NCI-H1105 treated with DMSO at 0.1 percent for 48 hours (cell line): ENCODE measurements around the gene ACSL6.

Experiments used
- DNase-seq: peaks from one replicate; lab custom pipeline; 2025; lab: John Stamatoyannopoulos, UW

Gene ACSL6

DNA sequence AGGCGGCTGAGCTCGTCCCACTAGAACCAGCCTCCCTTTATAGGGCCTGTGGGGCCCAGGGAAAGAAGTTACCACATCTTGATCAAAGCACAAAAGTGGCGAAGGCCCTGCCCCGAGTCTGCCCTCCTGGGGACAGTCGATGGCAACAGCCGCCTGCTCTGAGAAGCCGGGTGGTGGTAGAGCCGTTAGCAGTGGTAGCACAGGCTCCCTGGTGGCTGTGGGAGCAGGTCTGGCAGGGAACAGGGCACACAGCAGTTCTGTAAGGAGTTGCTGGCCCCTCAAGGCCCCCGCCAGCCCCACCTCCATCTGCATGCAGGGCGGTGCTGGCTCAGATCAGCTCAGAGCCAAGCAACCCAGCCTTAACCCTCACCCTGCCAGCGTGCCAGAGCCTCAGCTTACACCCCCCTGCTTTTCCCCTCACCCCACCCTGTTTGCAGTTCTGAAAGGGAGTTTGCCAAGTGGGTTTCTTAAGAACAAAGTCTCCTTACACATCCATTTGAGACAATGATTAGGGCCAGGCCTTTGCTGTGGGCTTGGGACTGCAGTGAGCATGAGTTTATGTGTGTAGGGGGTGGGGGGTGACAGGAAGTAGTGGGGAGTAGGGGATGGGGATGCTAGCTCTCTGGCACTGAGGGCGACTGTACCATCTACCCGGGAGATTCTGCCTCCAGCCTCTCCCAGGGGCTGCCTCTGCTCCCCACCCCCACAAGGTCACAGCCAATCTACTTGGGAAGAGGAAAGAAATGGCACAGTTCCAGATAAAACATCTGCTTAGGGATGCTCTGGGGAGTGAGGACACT lies 11.8 kb downstream of the ACSL6 start:
- no peak for DNase-seq

DNA sequence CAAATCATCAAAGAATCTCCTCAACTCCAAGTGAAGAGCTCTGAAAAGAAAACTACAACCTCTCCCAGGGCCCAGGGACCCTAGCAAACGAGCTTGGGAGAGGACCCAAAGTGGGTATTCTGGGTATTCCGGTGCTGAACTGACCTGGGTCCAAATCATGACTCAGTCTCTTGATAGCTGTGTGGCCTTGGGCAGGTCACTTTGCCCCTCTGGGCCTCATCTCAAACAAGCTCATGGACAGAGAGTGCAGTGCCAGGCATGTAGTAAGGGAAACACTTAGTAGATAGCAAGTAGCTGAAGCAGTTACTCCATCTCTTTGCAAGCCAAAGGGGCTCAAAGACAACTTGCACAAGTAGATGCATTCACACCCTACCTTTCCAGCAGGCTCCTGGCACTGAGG lies 12.4 kb downstream of the ACSL6 start:
- no peak for DNase-seq

DNA sequence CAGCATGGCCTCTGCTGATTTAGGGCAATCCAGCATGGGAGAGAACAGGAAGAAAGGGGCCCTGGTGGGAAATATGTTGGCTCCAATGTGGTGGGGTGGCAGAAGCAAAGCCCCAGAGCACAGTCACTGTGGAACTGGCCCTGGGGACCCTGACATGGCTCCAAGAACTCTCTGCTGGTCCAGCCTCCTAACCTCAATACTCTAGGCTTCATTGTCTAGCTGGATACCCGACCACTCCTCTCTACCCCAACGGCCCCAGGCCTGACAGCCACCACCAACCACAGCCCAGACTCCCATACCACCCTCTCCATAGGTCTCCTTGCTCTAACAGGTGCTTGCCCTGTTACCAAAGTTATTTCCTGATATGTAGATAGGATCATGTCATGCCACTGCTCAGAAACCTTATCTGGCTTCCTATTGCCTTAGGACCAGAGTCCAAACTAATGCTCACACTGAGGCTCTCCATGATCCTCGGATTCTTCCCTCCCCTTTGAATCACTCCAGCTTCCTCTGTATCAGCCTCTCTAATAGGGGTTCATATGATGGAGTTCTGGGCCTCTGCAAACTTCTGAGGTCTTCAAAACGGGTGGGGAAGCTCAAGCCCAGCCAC lies 12.9 kb downstream of the ACSL6 start:
- DNase-seq = no peak

DNA sequence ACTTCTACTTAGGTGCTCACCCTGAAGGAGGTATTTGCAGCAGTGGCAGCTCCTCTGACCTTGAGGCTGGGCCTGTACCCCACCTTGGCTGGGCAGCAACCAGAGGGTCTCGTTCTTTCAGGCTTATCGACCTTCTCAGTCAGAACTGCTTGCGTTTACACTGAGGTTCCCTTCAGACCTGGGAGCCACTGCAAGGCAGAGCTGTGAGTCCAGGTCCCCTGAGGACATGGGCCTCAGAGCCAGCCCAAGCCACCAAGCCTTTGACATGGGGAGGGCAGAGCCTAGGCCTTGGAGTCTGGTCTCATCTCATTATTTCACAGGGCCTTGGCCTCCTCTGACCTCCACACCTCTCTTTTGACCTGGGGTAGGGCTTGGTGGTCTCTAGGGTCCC lies 13.7 kb downstream of the ACSL6 start:
- DNase-seq = no peak

DNA sequence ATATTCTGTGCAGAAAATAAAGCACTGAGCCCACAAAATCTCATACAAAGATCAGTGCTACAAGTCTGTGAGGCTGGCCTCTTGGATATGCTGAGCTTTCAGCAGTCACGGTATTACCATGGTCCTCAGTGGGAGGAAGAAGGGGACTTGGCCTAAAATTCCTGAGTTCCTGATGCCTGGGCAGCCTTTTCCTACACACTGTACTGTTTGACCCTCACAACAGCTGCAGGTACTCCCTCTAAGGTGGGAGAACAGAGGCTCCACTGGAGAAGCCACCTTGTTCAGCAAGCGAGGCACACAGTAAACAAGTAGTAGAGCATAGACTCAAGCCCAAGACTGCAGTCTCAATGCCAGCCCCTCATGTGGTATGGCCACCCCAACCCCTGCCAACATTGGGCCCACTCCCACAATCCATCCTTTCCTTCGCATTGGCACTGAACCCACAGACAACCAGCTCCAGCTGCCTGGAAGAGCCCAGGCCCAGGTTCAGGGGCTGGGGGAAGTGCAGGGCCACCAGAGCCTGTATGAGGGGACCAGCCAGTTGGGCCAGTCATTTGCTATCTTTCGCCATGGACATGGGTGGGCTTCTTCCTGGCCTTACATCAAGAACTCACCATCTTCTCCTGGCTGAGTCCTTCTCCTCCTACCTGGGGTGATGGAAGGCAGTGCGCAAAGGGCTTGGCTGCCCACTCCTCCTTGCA lies 14.3 kb downstream of the ACSL6 start:
- no peak for DNase-seq

DNA sequence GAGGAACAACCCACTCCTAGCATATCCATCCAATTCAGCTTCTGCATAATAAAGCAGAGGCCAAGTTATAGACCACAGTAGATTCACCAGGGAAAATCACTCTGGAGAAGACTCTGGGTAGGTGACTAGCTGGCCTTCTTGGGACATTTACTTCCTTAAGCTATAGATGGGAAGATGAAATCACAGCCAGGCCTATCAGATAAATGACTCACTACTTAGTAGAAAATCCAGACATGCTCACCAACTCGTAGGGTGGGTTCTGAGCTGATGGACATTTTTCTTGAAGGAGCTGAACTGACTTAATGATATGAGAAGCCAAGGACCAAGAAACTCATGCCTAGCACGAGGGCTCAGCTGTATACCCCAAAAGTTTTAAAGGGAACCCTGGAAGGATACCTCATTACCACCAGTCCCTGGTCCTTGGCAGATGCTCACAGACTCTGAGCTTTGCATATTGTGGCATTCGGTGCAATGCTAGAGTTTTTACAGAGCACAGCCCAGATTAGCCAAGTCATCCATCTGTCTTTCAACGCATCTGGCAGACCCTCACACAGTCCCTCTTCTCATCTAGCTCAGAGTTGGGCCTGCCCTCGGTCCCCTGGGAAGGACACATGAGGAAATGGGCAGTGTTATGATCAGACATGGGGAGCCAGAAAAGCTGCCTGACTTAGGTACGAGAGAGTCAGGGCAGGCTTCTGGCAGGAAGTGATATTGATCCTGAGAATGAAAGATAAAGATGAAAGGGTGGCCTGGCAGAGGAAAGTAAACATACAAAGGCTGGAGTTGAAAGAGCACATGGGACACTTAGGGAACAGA lies 15.0 kb downstream of the ACSL6 start:
- DNase-seq = no peak

DNA sequence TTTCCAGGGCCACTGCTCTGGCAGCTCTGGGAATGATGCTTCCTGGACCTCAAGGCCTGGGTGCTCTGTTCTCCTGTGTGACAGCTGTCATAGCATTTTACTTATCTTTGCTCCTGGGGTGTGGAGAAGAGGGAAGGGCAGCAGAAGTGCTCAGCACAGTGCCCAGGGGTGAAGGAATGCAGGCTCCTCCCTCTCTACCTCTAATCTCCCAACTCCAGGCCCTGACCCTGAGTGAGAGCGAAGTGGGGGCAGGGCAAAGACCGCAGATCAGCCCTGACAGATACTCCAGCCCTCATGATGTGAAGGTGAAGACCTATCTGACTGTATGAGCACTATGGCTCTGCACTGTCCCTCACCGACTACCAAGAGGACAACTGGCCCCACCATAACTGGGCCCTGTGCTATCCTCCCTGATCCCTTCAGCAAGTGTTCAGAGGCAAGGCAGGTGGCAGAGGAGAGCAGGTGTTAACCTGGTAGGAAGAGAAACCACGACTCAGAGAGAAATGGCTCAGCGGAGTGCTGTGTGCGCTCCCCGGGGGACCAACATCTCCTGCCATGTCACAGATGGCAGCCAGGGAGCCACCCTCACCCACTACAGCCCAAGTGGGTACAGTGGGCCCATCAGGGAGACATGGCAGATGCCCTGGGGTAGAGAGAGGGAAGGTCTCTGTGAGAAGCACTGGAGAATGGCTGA lies 16.8 kb downstream of the ACSL6 start:
- no peak for DNase-seq

DNA sequence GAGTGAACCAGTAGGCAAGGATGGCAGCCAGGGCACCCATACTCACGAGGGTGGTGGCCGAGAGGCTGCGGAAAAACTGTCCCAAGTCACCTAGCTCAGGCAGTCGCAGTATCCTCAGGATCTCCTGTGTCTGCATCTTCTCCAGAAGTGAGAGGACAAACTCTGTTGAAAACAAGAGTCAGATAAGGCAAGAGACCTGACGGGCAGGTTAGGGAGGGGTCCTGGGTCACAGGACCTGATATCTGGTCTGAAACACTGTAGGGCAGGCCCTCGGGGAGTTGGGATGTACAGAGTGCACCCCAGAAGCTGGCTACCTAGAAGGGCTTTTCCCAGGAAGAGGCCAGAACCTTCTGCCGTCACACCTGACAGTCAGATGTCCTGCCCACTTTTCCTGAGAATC lies 17.4 kb downstream of the ACSL6 start:
- no peak for DNase-seq

DNA sequence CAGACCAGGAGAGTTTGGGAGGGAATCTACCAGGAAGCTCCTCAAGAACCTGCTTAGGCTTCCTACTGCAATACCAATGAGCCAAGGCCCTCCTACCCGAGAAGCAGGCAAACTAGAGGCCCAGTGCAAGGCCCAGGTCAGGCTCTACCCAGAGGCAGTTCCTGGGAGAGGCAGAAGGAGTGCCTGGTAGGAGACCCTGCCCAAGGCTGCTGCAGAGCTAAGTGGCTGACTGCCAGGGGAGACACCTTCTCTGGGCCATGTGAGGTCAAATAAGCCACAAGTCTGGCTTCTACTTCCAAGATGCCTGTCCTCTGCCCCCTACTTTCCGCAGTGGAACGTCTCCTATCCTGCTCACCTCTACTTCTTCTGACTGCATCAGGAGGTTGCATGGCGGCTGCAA lies 17.8 kb downstream of the ACSL6 start:
- DNase-seq = no peak

DNA sequence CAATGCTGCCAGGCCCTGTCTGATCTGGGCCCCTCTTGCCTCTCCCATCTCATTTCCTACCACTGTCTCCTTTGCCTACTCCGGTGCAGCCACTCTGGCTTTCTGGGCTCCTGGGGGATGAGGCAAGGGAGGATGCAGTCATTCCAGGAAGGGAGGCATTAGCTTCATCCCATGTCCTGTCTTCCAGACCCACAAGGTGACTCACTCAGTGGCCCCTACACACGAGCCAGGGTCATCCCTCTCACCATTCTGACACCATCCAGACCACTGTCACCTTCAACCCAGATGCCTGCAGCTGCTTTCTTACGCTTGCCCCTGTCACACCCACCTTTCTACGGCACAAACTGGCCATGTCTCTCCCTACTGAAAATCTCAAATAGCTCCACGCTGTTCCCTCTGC lies 19.1 kb downstream of the ACSL6 start:
- no peak for DNase-seq

DNA sequence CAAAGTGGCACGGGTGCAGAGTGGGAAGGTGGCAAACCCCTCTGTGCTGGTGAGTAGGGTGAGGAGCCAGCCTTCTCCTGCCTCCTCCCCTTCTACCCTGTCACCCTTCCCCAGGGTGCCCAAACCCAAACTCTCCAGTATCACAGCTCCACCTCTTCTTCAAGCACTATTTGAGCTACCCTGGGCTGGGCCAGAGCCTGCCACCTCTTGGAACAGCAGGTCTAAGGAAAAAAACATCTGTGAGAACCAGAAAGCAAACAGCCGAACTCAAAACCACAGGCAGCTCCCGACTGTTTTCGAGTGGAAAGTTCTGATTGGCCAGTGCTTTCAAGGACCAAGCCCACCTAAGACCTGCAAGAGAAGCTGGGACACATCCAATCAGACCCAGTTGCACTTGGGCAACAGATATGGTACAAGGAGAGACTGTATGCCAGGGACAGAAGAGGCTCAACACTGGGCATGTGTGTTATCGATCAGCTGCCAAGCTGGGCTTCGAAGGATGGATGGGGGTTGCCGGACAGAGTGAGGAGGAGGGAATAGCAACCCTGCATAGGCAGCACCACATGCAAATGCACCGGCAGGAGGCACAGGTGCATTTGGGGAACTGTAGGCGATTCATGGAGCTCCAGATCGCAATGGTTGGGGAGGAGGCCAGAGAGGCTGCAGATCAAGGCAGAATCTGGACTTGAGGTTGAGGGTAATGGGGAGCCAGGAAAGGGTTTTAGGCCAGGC lies 19.7 kb downstream of the ACSL6 start:
- DNase-seq = no peak

DNA sequence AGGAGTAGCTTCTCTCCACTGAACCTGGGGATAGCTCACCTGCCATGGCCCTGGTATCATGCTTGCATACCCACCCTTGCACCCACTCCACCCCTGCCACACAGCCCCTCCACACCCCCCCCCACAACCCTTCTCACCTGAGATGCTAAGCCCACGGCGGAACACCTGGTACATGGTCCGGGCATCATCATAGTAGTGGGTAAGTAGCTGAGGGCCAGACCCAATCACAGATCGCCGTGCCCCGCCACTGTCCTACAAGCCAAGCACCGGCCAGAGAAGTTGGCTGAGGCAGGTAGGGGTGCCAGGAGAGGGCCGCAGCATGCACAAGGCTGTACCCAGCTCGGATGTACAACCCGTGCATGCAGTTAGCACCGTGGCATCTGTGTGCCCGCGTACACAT lies 20.7 kb downstream of the ACSL6 start:
- DNase-seq = no peak

DNA sequence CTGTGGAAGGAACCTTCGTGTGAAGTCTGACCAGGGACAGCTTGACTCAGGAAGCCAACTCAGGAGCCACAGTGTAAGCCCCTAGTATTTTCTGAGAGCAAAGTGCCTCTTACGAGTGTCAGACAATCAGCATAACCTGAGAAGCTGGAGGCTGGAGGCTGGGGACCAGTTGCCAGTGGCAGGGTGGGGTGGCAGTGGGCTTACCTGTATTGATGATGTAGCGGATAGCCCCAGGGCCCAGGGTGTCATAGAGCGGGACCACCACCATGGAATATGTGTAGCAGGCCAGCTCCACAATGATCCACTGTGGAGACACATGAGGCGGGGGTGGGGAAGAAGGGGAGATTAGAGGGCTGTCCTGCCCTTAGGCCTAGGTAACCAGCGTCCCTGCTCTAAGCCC lies 22.9 kb downstream of the ACSL6 start:
- no peak for DNase-seq

DNA sequence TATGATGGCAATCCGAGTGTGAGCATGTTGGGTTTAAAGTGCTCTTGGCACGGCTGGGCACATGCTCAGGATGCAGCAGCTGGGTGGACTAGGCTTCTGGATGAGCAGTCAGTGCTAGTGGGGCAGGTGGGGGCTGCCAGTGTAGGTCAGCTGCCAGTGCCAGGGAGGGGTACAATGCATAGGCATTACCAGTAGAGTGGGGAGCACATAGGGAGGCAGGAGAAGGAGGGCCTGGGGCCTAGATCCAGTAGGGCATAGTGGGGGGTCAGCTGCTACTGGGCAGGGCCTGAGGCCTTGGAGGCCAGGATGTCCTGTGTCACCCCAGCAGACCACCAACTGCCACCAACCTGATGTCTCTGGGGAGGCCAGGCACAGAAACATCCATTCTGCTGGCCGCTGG lies 24.2 kb downstream of the ACSL6 start:
- no peak for DNase-seq

DNA sequence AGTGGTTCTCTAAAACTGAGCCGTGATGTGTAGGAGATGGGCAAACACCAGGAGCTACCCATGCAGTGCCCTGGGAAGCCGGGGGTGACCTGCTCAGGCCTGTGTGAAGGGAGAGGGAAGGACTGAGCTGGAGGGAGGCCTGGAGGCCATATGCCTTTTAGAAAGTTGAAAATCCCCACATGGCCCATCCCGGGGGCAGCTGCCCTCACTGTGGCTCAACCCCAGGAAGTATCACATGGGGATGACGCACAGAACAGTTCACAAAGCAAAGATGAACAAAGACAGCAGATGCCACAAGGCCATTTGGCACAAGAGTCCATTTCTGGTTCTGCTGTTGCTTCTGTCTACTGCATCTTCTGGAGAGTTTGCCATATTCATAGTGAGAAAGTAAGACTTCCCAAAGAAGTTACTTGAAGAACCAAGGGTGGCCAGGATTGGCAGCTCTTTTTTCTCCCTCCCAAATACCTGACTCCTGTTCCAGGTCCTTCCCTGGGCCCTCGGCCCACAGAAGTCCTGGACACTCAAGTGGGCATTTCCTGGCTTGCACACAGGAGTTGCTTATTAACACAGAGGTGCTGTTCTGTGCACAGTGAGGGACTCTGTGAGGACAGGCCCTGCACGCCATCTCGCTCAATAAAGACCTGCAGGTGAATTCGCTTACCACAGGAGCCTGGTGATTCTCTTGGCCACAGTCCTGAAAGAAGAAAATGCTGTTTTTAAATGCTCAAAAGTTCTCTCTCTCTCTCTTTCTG lies 25.1 kb downstream of the ACSL6 start:
- no peak for DNase-seq

DNA sequence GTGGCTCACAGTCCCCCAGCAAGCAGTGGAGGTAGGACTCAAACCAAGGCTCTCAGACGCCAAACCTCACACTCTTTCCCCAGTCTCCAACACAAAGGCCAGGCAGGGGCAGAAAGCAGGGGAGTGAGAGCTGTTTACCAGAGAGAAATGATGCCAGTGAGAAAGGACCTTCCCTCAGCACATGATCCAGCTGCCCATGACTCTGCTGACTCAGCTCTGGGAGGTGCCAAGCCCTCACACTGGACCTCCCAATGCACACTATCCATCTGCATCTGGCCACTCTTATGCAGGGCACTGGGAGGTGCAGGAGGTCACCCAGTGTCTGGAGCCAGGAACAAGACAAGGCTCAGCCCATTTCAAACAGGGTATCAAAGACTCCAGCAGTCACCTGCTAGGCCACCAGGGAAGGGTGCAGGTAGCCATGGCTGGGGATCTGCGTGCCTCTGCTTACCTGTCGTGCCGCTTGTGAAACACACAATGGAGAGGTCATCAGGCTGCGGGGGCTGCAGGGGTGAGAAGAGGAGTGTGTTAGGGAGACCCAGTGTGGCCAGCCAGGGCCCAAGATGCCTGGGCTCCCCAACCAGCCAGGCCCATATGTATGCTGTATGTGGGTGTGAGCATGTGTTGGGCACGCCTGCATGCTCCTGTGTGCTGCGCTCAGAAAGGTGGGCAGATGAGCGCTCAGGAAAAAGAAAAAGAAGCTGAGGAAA lies 26.3 kb downstream of the ACSL6 start:
- no peak for DNase-seq

DNA sequence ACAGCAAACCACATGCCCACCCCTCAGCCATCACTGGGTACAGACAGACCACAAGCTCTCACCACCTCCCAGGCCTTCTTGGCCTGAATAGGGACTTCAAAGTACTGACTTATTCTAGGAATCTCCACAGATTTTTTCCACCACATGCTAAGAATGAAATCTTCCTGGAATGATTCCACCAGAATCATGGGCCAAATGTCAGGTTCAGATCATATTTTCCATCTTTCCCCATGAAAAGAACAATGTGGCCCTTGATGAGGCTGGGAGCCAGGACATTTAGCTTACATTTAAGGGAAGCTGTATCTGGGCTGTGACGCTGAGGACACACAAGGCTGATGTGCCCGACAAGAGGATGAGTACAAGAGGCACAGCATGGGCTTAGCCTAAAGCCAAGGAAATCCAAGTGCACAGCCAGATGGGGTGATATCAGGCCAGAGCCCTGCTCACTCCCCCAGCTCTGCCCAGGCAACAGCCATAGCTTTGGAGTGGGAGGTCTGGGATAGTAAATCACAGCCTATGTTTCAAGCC lies 28.1 kb downstream of the ACSL6 start:
- DNase-seq = no peak

DNA sequence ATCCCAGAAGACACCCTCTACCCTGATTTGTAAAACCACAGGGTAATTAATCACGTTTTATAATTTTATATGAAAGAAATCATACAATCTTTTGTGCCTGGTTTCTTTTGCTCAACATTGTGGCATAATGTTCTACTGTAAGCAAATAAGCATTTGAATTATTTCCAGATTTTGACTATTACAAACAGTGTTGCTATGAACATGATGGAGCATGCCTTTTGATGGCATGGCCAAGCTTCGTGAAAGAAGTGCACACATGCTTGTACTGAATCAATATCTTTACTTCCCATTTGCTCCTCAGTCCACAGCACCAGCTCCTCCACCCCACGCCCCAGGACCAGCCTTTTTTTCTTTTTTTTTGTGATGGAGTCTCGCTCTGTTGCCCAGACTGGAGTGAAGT lies 29.9 kb downstream of the ACSL6 start:
- no peak for DNase-seq

DNA sequence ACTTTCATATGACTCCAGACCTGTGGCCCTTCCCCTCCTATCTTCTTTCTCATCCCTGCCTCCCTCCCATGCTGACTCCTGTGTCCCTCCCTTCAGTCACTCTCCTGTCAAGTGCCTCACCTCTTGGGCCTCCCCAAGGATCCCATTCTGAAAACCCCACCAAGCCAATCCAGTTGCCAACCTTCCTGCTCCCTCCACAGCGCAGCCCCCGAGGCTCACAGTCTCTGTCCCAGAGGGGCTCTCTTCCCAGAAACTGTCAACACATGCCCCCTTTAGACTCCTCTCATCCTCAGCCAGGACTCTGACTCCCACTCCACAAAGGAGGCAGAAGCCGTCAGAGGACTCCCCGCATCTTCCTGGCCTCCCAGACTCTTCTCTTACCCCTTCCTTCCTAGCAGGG lies 30.8 kb downstream of the ACSL6 start:
- no peak for DNase-seq

DNA sequence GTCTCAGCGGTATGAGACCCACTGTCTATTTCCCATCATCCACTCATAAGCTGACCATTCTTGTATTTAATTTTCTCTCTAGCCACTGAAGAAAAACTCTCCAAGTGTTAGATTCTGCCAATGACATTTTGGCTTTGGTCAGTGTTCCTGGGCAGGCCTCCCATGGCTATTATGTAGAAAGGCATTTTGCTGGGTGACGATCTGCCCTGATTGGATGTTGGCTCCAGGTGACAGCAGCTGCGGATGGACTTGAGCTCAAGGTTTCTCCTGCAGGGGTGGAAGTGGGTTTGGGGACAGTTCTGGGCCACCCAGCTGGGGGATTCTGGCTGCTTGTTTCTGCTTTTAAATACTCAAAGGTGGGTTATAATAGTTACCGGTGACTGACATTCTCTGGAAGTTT lies 31.6 kb downstream of the ACSL6 start:
- no peak for DNase-seq
